ENCODE data around the gene ASCC2.

ASCC2 gene

GRCh38 chr22:29816128-29816527 lies 21.9 kb downstream of the ASCC2 start:
- DNase-seq = no peak

GRCh38 chr22:29815580-29815979 lies 22.5 kb downstream of the ASCC2 start:
- DNase-seq = no peak

GRCh38 chr22:29814003-29814402 lies 24.1 kb downstream of the ASCC2 start:
- no peak for DNase-seq

DNA sequence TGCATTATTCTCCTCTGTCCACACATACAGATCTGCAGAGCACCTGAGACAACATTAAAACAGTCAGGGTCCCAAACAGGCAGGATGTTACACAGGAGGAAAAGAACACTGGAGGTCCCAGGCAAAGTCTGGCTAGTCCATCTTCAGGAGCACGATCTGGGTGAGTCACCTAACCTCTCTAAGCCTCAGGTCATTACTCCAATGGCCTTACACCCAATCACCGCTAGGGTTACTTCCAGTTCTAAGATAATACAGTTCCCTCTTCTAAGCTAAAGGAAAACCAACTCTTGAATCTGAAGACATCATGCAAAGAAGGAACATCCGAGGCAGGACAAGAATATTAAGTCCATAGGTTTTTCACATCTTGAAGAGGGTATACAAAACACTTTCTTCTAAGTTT lies 24.5 kb downstream of the ASCC2 start:
- no peak for DNase-seq

DNA sequence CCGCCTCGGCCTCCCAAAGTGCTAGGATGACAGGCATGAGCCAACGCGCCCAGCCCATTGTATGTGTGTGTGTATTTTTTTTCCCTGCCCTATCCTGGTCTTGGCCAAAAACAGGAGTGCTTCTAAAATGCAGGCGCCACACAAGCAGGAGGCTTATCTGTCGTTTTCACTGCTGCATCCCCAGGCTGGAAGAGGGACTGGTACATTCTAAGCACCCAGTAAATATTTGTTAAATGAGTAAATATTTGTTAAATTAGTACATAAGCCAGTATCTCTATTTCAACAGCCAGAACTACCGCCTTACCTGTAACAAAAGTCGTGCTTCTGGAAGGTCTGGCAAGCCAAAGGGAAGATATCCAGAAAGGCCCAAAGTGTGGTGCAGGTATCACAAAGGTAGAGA lies 24.9 kb downstream of the ASCC2 start:
- no peak for DNase-seq

- no peak for DNase-seq
Observed at GRCh38 chr22:29811377-29811776, 26.7 kb downstream of the ASCC2 start.

DNA sequence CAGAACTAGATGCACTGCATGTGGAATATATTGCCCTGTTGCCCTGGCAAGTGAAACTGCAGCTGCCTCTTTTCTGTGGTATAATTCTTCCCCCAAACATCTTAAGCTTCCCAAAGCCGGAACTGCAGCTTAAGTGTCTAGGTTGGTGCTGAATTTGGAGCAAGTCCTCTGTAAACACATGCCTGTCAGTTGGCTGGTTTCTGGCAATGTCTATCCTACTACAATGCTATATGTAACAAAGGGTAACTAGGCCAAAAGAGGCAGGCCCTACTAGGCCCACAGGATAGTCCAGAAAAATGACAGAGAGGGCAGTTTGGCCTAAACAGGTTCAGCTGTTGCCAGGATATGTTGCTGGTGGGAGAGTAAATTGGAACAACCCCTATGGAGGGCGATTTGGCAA lies 27.9 kb downstream of the ASCC2 start:
- no peak for DNase-seq

DNA sequence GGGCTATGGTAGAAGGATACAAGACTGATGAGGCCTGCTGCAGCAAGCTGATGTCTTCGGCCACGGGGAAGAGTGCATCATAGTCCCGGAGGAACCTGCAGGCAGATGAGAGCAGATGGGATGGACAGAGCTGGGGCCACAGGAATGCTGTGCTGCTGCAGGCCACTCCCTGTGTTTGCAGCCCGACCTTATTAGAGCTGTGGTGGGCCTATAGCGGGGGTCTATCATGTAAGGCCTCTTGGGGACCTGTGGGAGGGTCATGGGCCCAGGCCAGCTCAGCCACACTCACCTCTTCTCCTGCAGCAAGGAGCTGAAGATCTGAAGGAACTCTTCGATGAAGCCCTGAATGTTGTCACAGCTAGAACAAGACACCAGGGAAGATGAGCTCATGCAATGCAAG lies 31.9 kb downstream of the ASCC2 start:
- no peak for DNase-seq

- DNase-seq = no peak
Observed at GRCh38 chr22:29804985-29805384, 33.1 kb downstream of the ASCC2 start.

- no peak for DNase-seq
Observed at GRCh38 chr22:29803190-29803589, 34.9 kb downstream of the ASCC2 start.

GRCh38 chr22:29801796-29802195 lies 36.3 kb downstream of the ASCC2 start:
- DNase-seq = no peak

DNA sequence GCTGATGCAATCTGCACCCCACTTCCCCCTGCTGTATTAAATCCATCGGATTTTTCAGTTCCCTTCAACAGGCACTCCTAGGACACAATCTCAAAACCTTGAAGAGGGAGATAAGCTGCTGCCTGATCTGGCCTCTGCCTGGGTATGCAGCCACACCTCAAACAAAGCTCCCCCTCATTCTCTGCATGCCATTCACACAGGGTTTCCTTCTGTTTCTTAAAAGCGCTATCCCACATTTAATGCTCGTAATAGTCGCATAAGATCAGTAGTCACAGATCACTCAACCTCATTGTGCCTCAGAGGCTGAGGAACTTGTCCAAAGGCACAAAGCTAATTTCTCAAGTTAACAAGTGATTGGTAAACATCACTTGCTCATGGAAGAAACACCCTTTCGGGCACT lies 36.9 kb downstream of the ASCC2 start:
- DNase-seq = no peak

DNA sequence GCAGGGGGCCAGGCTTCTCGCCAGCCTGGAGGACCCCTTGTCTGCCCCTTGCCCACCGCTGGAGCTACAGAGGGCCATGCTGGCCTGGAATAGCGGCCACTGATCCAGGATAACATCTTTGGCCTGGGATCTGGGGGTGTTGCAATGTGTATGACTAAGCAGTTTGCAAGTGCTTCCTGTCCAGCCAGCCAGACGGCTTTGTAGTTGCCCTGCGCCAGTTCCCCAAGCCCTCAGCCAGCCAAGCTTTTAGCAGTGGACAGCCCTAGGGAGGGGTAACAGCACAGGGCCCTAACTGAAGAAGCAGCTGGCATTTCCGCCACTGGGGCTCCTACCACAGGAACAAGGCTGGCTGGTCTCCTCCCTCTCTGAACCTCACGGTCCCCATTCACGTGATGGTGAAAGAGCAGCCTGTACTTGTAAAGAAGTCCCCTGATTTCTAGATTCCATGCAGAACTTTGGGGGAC lies 38.8 kb downstream of the ASCC2 start:
- DNase-seq = peak; percentile 75

GRCh38 chr22:29798801-29799200 lies 39.3 kb downstream of the ASCC2 start:
- DNase-seq = no peak

DNA sequence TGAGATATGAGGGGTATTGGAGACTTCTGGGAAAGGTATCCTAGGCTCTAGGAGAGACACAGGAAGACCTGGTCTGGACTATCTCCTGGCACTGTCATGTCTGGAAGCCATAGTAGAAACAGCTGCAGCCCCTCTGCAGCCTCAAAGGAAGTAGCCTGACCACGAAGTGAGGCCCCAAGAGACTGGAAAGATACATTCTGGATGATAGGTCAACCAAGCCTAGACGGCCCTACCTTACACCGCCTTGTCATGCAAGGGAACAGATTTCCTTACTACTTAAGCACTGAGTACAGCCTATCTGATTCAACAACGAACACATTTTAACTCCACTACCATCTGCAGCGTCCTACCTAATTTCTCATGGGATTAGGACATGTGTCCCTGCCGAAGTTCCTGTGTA lies 39.8 kb downstream of the ASCC2 start:
- no peak for DNase-seq

- peak; percentile 22 for DNase-seq
Observed at GRCh38 chr22:29797351-29797750, 40.7 kb downstream of the ASCC2 start.

DNA sequence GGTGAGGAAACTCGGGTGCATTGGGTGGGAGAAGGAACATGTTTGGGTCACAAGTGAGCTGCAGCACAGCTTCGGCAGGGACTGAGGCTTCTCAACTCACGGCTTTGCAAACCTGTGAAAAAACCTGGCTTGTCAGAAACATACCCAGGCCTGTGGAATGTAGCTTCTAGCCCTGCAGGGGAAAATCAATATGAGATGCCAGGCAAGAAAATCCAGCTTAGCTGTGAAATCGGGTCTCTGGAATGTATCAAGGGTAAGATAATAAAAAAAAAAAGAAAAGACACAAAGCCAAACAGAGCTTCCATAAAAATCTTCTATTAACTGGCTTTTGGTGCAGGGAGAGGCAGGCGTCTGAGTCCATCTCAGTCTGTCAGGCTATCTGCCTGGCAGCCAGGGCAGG lies 42.4 kb downstream of the ASCC2 start:
- no peak for DNase-seq

GRCh38 chr22:29793396-29793795 lies 44.7 kb downstream of the ASCC2 start:
- no peak for DNase-seq

DNA sequence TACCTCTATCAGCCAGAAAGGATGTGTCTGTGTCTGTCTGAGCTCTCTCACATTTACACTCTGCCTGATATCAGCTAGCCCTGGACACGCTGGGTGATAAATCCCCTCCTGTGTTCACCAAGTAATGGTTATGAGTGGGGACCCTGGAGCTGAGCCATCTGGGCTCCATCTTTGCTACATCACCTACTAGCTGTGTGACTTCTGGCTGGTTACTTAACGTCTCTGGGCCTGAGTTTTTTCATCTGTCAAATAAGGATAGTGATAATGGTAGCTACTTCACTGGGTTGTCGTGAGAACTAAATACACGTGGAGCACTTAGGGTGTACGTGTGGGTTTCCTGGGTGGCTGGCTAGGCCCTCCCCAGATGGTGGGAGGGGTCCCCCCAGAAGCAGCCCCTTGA lies 48.0 kb downstream of the ASCC2 start:
- no peak for DNase-seq

DNA sequence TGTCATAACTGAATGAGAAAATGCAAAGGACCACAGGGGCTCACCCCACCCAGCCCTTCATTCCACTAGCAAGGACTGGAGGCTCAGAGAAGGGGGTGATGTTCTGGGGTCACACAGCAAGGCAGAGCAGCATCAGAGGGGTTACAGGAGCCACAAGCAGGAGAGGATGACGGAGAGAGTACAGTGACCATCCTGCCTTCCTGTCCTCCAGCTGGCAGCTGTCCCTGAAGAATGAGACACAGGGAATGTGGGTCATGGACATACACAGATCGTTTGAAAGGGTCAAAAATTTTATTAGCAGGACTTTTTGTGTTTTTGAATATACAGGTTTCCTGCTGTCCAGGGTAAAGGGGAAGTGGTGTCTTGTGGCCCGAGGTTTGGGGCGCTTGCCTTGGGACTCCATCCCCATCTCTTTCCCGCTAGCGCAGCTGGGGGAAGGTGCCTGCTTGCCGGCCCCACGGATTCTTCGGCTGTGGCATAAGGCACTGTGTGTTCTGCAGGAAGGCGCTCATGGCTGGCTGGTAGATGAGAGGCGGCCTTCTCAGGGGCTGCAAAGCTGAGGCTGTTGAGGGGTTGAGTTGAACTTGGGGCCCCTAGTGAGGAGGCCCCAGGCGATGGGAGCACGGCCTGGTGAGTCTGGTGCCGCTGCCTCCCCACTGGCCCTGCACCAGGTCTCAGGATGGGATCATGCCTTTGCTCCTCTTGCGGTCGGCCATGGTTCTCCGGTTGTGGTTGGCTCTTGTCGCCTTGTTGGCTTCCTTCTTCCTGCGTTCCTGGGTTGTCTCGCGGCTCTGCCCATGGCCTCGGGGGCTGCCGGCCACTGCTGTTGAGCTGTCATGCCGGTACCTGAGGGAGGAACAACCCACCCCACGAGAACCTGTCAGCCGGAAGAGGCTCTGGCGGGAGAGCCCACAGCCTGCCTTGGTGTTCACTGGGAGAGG lies 49.5 kb downstream of the ASCC2 start:
- DNase-seq = no peak

DNA sequence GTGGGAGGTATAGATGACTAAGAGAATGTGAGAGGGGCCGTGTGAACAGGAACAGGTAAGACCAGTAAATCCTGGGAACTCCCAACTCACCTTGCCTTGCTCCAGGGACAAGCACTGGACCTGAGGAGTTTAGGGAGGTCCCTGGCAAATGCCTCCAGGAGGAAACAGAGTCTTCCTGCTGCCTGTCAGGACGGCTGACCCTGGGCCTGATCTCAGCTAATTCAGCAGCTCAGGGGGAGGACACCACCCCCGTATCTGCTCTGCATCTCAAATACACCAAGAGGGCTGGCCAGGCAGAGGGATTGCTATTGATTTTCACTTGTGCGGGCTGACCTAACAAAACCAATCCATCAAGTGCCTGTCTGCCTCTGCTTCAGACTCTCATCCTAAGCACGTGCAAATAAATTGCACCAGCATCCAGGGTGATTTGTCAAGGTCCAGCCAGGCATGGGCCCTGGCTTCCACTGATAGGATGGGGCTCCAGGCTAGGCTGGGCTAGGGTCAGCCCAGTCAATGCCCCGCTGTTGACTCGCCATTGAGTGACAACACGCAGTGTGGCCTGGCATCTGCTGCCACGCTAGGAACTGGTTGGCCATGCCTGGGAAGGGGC lies 50.6 kb downstream of the ASCC2 start:
- DNase-seq = no peak

DNA sequence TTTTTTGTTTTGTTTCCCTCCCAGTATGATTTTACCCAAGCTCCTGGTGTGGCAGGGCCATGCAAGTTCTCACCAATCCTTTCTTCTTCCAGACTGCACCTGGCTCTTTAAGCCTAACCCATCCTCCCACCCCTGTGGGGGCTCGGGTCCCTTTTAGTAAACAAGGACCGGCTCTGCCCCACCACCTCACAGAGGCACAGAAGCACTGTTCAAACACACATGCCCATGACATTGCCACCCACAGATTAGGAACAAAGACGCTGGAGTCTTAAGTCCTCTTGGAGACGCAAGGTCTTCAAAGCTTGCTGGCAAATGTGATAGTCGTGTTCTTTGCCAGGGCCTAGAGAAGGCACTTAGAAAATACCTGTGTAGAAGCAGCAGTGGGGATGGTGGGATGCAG lies 52.0 kb downstream of the ASCC2 start:
- no peak for DNase-seq

DNA sequence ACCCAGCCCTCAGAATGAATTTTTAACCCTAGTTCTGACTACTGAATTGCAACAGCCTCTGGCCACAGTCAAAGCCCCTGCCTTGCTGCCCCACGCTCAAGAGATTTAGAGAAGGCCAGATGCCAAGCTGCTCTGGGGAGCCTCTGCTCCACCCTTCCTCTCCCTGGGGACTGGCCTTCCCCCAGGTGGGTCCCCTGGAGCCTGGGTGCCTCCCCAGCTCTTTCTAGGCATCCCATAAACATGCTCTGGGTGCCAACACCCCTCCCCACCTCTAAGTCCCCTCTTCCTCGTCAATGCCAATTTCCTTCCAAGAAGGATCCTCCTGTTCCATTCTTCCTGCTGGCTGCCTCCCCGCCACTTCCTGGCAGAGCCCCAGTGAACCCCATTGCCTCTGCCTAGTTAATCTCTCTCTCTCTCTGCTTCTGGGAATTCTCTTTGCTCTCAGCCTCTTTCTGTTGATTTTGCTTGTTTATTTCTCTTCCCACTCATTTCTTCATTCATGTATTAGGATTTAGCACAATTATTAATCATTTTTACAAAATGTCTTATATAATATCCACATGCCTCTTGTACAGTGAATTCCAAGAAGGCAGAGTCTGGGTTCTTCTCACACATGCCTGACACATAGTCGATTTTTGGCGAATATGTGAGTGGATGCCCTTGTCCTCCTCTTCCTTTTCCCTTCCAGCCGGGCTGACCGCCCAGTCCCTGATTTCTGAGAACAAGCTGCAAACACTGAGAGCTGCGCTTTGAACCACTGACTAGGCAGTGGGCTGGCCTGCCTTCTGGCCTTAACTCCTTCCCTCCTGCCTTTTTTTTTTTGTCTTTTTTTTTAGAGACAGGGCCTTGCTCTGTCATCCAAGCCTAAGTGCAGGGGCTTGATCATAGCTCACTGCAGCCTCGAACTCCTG lies 53.4 kb downstream of the ASCC2 start:
- DNase-seq = no peak

All from CD4-positive, alpha-beta T cell treated with Interleukin-15 for 1 hour (primary cell).